ENCODE data around the gene CABLES2.

DNA sequence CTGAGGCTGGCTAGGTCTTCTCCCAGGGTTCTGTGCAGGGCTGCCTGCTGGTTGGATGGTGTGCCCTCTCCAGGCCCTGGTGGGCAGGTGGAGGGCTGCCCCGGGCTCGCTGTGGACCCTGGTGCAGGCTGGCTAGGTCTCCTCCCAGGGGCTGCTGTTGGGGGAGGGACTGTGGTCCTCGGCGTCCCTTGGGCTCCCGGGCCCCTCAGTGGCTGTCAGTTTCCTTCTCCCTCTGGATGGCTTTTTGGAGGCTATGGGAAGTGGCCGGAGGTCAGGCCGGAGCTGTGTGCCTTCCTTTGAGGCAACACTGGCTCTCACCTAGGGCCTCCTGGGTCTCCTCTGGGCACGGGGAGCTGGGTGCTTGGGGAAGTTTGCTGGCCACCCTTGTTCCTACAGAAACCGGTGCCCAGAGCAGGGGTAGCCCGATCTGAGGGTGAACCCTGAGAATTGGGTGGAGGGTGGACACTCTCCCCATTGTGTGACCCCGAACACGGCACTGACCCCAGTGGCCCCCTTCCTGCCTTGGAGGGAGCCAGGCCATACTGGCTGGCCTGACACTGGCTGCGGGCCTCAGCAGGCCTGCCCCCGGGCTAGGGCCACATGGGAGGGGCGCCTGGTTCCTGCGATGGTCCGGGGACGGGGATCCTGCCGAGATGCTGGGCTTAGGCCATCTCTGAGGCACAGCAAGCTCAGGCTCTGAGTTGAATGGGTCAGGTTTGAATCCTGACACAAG, 3.8 kb upstream of the CABLES2 start:
- TF ChIP-seq, protein P1, sequence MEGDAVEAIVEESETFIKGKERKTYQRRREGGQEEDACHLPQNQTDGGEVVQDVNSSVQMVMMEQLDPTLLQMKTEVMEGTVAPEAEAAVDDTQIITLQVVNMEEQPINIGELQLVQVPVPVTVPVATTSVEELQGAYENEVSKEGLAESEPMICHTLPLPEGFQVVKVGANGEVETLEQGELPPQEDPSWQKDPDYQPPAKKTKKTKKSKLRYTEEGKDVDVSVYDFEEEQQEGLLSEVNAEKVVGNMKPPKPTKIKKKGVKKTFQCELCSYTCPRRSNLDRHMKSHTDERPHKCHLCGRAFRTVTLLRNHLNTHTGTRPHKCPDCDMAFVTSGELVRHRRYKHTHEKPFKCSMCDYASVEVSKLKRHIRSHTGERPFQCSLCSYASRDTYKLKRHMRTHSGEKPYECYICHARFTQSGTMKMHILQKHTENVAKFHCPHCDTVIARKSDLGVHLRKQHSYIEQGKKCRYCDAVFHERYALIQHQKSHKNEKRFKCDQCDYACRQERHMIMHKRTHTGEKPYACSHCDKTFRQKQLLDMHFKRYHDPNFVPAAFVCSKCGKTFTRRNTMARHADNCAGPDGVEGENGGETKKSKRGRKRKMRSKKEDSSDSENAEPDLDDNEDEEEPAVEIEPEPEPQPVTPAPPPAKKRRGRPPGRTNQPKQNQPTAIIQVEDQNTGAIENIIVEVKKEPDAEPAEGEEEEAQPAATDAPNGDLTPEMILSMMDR (IDR thresholded peaks at IDR 0.05; ENCODE audit: low read length): no peak
- TF ChIP-seq EZH2 (IDR thresholded peaks at IDR 0.05; ENCODE audit: borderline replicate concordance, low read length): no peak

Data from OCI-LY1 (cell line).